Neural cell (in vitro differentiated cells): Measurements from ENCODE around the gene NREP.

Source experiments
- CTCF ChIP-seq: fragments of 450-650 bp; IDR thresholded peaks from 2 replicates; pipeline ENCODE4 v1.5.1; 2014; ENCODE audit warnings: antibody characterized with exemption, mild to moderate bottlenecking, moderate library complexity; ENCODE audit not compliant: poor library complexity, severe bottlenecking
- EZH2 ChIP-seq: fragments of 200-600, 300-800 bp; shearing (Covaris generic), sonication (generic); IDR thresholded peaks from 2 replicates; pipeline ENCODE4 v1.6.1; 2014; ENCODE audit warnings: antibody characterized with exemption, low read length, borderline replicate concordance, mild to moderate bottlenecking; ENCODE audit not compliant: insufficient read depth, poor library complexity, severe bottlenecking
- POLR2AphosphoS5 ChIP-seq: IDR thresholded peaks from 2 replicates; pipeline ENCODE4 v1.6.1; 2012
- RAD21 ChIP-seq: fragments of 450-650 bp; conservative IDR thresholded peaks from 2 replicates; pipeline ENCODE4 v1.6.1; 2014; ENCODE audit warnings: antibody characterized with exemption, mild to moderate bottlenecking, moderate library complexity
- REST ChIP-seq: IDR thresholded peaks from 2 replicates; pipeline ENCODE4 v1.6.1; 2012; ENCODE audit warnings: borderline replicate concordance

- TF ChIP-seq CTCF (no peak), REST (no peak), RAD21 (no peak), POLR2AphosphoS5 (no peak), EZH2 (no peak)
Observed at GRCh38 chr5:111689357-111689935, 67.5 kb downstream of the NREP start.
